Thoracic aorta (tissue), 2 donors: ENCODE results near the gene SAMD9L. TPM values are rescaled to one million over a fixed set of nuclear protein-coding genes. Genes with fewer than 3 reads are reported as not detected.
A peak's percentile ranks its signal among the peaks of the same experiment; 100 is the strongest.

Source experiments
- ATAC-seq: fragments of 150-250 bp; one replicate; pipeline ENCODE4 v1.8.0; 2017; ENCODE audit warnings: low read depth; ENCODE audit not compliant: insufficient number of reproducible peaks, low FRiP score
- DNase-seq: peaks from one replicate; pipeline ENCODE4 v3.0.0-alpha.2; 2020; ENCODE audit warnings: low spot score
- H3K27ac ChIP-seq, 2 donors: fragments of 200-600 bp; sonication (generic); 1 replicate in 1 of 2; 2 replicates in 1 of 2; pipeline ENCODE4 v1.5.1; 2016; ENCODE audit warnings: mild to moderate bottlenecking in 2 of 2, moderate library complexity in 2 of 2
- H3K27me3 ChIP-seq: fragments of 200-600 bp; sonication (generic); replicated peaks from 2 replicates; pipeline ENCODE4 v1.6.0; 2016; ENCODE audit warnings: mild to moderate bottlenecking; ENCODE audit not compliant: insufficient read depth
- H3K36me3 ChIP-seq: fragments of 200-600 bp; sonication (generic); one replicate; pipeline ENCODE4 v1.5.1; 2016
- H3K4me1 ChIP-seq, 2 donors: fragments of 200-600 bp; sonication (generic); 1 replicate in 1 of 2; 2 replicates in 1 of 2; pipeline versions ENCODE4 v1.5.1 to v1.6.0; 2016; ENCODE audit warnings: low read depth in 2 of 2, mild to moderate bottlenecking in 1 of 2; ENCODE audit not compliant: control insufficient read depth in 1 of 2
- H3K4me3 ChIP-seq: fragments of 200-600 bp; sonication (generic); 2 replicates; pipeline ENCODE4 v1.5.1; 2016; ENCODE audit warnings: mild to moderate bottlenecking
- H3K9me3 ChIP-seq: fragments of 200-600 bp; sonication (generic); 2 replicates; pipeline ENCODE4 v1.5.1; 2016
- total RNA-seq, 2 donors: library from RNA; depleted of rRNA; stranded (reverse); fragments of >200 nt; gene quantifications; one replicate each; pipeline versions ENCODE4 v1.1.0 to v1.2.3, GENCODE V29; 2016
- TF ChIP-seq, protein P1 (sequence below): fragments of 200-600 bp; sonication (generic); IDR thresholded peaks from one replicate; pipeline ENCODE4 v1.5.1; 2019; ENCODE audit warnings: antibody characterized with exemption

SAMD9L gene
- total RNA-seq, 2 donors from 2014 or later: 11.3 to 23.2 TPM

DNA sequence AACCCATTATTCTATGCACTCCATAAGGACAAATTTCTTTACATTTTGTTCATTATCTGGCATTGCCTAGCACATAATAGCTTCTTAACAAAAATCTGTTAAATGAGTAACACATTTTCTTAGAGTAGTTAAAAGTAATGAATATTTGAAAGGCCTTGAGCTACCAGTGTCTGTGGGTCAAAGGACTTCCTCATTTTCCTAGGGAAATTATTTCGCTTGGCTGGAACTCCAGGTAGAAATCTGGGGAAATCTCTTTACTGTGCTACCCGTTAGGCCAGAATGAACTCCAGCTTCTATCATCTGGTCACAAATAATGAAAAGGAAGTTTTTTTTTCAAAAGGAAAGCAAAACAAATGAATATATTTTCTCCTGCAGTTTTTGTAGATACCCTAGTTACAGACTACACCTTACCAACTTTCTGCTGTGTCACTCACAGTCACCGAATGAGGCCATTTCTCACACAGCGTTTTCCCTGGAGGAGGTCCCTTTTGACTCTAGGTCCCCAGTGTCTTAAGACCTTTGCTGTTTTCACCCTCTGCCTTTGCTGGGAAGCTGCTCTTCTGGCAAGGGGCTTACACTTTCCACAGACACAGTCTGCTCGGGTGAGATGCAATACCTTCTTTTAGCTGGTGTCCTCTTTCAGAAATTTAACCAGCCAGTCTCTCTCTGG, 1.6 kb downstream of the SAMD9L start:
- H3K4me3 ChIP-seq: peak overlapping the region; percentile 72
- peak overlapping the region in 1 of 2 donors; percentile 25 for H3K27ac ChIP-seq
- H3K27me3 ChIP-seq: no peaks in the 10 kb centered on the region
- TF ChIP-seq, protein P1, sequence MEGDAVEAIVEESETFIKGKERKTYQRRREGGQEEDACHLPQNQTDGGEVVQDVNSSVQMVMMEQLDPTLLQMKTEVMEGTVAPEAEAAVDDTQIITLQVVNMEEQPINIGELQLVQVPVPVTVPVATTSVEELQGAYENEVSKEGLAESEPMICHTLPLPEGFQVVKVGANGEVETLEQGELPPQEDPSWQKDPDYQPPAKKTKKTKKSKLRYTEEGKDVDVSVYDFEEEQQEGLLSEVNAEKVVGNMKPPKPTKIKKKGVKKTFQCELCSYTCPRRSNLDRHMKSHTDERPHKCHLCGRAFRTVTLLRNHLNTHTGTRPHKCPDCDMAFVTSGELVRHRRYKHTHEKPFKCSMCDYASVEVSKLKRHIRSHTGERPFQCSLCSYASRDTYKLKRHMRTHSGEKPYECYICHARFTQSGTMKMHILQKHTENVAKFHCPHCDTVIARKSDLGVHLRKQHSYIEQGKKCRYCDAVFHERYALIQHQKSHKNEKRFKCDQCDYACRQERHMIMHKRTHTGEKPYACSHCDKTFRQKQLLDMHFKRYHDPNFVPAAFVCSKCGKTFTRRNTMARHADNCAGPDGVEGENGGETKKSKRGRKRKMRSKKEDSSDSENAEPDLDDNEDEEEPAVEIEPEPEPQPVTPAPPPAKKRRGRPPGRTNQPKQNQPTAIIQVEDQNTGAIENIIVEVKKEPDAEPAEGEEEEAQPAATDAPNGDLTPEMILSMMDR: no peak
- H3K9me3 ChIP-seq: no peaks in the 10 kb centered on the region
- DNase-seq (no peak), ATAC-seq (no peak)
- H3K36me3 ChIP-seq: peaks cover 15% of the 10 kb centered on the region
- H3K4me1 ChIP-seq: peaks cover 18 to 28% of the 10 kb centered on the region in 2 donors

- ATAC-seq (no peak), DNase-seq (no peak)
- Histone ChIP-seq H3K36me3 (peaks cover 15% of the 10 kb centered on the region), H3K4me3 (peak overlapping the region; percentile 72), H3K9me3 (no peaks in the 10 kb centered on the region), H3K27ac (peak overlapping the region in 1 of 2 donors; percentile 8), H3K4me1 (peaks cover 18 to 28% of the 10 kb centered on the region in 2 donors), H3K27me3 (no peaks in the 10 kb centered on the region)
- TF ChIP-seq, protein P1: no peak
These were observed 2.1 kb downstream of the SAMD9L start for GRCh38 chr7:93146036-93146435.

DNA sequence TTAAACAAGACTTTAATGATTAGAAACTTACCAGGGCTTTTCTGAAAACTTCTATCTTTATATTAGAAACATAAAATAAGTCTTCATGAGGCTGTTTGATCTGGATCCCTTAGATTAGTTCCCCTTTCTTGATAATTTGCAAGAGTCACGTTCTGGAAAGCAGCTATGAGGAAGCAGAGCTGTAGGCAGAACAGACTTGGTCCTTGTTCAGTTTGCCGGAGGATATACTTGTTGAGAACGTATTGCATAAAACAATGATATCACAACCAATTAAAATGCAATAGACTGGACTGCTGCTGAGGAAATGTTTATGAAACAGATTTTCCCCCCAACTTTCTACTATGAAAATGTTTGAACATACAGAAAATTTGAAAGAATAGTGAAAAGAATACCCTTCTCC, 2.8 kb downstream of the SAMD9L start:
- no peak for ATAC-seq
- TF ChIP-seq, protein P1: no peak
- Histone ChIP-seq H3K36me3 (peaks cover 15% of the 10 kb centered on the region), H3K4me1 (peaks cover 18 to 28% of the 10 kb centered on the region in 2 donors), H3K27ac (no peak overlapping the region), H3K9me3 (no peaks in the 10 kb centered on the region), H3K27me3 (no peaks in the 10 kb centered on the region), H3K4me3 (no peak overlapping the region)
- DNase-seq: no peak

GRCh38 chr7:93142127-93142526, 6.1 kb downstream of the SAMD9L start:
- no peak overlapping the region for H3K27ac ChIP-seq
- ATAC-seq (no peak), DNase-seq (no peak)
- TF ChIP-seq, protein P1: no peak
- no peaks in the 10 kb centered on the region for H3K27me3 ChIP-seq
- H3K9me3 ChIP-seq: peaks cover 7% of the 10 kb centered on the region
- H3K36me3 ChIP-seq: peaks cover 29% of the 10 kb centered on the region
- H3K4me3 ChIP-seq: no peak overlapping the region
- H3K4me1 ChIP-seq: peaks cover 14 to 19% of the 10 kb centered on the region in 2 donors

- H3K27me3 ChIP-seq: no peaks in the 10 kb centered on the region
- H3K4me1 ChIP-seq: peaks cover 1 to 5% of the 10 kb centered on the region in 2 donors
- peaks cover 15% of the 10 kb centered on the region for H3K9me3 ChIP-seq
- no peak overlapping the region for H3K4me3 ChIP-seq
- no peak overlapping the region for H3K27ac ChIP-seq
- no peak for DNase-seq
- H3K36me3 ChIP-seq: peaks cover 37% of the 10 kb centered on the region
- TF ChIP-seq, protein P1: no peak
- no peak for ATAC-seq
These were observed 7.5 kb downstream of the SAMD9L start for GRCh38 chr7:93140582-93141191.
